HG03432 (cell line): Measurements from ENCODE around the gene POLR2I.
"Not testable (repeated sequence)": the region's sequence is repeated elsewhere in the genome, so short reads cannot be mapped to it uniquely, and the experiment has no call there.

Source experiments
- ATAC-seq: cut with Tn5 transposase; IDR thresholded peaks from one replicate; pipeline ENCODE4 v1.9.1; 2021; ENCODE audit warnings: mild to moderate bottlenecking, moderate library complexity; ENCODE audit not compliant: unreplicated experiment

The POLR2I gene

GRCh38 chr19:36101550-36102327, 12.9 kb downstream of the POLR2I start:
- ATAC-seq = no peak

- ATAC-seq = no peak
These were observed 14.2 kb downstream of the POLR2I start for GRCh38 chr19:36100476-36100875.

DNA sequence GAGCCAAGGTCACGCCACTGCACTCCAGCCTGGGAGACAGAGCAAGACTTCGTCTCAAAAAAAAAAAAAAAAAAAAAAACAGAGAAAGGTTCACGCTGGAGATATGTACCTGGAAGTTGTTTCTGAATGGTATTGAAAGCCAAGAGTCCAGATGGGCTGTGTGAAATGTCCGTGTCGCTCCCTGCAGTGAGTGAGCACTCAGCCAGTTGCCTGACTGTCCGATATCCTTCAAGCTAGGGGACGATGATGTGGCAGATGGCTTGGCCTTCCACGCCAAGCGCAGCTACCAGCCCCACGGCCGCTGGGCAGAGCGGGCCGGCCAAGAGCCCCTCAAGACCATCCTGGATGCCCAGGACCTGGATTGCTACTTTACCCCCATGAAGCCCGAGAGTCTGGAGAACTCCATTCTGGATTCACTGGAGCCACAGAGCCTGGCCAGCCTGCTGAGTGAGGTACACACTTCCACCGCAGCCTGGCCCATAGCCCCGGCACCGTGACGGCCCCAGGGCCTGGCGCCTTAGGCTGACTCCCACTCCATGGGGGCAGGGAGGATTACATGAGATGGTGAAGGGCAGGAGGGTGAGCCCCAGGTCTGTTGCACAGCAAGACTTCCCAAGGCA, 15.4 kb downstream of the POLR2I start:
- ATAC-seq = no peak

DNA sequence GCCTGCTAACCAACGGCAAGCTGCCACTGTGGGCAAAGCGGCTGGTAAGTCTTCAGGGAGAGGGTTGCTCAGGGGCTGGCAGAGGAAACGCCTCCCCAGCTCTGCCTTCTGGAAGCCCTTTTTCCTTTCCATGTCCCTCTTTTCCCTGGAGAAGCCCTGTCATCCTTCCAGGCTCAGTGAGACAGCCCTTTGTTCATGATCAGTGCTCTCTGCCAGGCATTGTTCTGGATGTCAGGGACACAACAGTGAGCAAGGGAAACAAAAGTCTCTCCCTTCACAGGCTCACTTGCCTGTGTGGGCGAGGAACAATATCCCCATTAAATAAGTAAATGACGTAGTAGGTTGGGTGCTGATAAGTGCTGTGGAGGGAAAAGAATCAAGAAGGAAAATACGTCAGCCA, 17.6 kb downstream of the POLR2I start:
- ATAC-seq = no peak

DNA sequence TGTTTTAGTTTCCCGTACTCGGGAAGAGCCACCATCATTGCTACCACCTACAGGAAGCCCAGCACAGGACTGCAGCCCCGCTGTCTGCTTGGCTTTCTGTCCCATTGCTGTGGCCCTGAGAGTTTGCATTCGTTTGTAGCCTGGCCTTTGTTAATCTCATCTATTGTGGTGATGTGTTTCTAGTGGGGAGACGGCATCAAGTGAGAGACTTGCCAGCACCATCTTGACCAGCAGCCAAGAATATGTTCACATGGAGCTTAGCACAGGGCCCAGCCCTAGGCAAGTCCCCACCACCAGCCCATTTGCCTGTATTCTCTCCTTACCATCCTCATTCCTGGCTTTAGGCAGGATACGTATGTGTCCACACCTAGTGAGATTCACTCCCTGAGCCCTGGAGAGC, 21.0 kb downstream of the POLR2I start:
- no peak for ATAC-seq

DNA sequence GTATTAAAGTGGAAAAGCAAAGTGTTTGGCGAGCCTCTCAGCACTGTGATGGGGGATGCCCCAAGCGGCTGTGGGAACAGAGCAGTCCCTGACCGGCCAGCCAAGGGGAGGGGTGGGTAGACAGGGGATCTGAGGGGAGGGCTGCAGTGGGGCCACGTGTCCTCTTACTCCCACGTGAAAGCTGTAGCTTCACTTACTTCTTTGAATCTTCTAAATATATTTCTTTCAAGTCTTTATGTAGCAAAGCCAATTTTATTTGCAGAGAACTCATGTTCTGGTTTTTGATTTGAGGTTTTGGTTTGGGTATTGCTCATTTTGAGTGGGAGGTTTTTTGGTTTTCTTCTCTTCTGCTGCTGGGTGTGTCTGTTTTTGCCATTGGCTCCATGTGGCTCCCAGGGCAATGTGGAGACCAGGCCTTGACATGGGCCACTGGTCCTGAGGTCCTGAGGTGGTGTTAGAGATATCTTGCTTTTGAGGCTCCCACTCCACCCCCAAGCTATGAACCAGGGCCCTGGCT, 21.5 kb downstream of the POLR2I start:
- ATAC-seq = no peak

DNA sequence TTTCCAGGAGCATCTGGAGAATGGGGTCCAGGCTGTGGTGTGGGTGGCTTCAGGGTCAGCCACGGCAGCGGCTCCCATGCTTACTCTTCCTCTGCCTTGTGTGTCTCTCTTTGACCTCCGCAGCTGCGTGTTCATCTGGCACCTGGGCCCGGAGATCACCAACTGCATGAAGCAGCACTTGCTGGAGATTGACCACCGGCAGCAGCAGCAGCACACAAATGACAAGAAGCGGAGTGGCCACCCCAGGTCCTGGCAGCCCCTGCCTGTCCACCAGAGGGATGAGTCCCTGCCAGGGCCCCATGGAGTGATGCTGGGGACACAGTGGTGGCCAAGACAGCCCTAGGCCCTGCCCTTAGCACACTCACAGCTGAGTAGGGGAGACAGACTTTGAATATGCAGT, 22.1 kb downstream of the POLR2I start:
- ATAC-seq = no peak

DNA sequence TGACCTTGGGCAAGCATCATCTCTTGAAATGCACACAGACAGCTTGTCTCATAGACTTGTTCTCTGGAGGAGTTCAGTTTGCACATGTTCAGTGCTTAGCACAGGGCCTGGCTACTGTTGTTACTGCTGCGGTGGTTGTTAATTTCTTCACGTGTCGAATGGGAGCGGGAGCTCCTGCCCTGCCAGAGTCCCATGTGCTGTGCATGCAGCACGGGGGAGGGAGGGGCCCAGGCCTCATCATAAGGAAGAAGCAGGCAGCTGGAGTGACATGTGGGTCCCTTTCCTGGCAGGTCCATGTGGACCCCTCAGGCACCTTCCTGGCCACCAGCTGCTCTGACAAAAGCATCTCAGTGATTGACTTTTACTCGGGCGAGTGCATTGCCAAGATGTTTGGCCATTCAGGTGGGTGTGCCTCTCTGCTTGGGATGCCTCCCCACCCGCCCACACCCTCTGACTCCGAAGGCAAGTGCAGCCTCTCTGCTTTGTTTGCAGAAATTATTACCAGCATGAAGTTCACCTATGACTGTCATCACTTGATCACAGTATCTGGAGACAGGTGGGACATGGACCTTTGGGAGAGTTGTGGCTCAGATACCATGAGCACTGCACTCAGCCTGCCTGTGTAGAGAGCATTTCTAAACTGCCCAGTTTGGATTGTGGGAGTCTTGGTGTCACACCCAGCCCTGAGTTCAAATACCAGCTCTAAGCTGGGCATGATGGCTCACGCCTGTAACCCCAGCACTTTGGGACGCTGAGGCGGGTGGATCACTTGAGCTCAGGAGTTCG, 23.6 kb downstream of the POLR2I start:
- ATAC-seq = no peak

GRCh38 chr19:36089847-36090246, 24.8 kb downstream of the POLR2I start:
- ATAC-seq = no peak

GRCh38 chr19:36086326-36086725, 28.3 kb downstream of the POLR2I start:
- ATAC-seq = no peak

DNA sequence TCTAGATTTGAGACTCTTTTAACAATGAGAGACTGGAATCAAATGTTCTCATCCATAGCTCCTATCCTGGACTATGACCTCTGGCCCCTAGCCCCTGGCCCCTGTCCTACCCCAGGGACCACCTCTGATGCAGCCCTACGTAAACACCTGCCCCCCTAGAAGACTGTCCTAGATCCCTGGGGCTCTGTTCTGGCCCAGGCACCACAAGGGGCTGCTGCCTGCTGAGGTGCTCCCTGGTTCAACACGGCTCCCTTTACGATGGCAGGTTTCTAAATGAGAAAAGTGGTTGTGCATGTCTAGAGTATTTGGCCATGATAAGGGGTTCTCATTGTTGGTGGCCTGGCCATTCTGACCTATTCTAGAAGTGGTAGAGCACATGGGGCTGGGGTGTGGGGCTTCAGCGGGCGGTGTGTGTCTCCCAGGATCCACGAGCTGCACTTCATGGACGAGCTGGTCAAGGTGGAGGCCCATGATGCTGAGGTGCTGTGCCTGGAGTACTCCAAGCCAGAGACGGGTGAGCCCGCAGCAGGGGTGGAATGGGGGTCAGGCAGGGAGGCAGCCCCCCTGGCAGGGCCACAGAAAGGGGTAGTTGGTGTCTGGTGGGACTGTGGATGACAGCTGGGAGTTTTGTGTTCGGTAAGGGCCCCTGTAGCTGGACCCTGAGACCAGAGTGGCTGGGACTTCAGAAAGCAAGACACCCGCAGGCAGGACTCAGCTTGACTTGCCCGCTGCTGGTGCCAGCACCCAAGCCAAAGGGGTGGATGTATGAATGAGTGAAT, 30.3 kb downstream of the POLR2I start:
- no peak for ATAC-seq

DNA sequence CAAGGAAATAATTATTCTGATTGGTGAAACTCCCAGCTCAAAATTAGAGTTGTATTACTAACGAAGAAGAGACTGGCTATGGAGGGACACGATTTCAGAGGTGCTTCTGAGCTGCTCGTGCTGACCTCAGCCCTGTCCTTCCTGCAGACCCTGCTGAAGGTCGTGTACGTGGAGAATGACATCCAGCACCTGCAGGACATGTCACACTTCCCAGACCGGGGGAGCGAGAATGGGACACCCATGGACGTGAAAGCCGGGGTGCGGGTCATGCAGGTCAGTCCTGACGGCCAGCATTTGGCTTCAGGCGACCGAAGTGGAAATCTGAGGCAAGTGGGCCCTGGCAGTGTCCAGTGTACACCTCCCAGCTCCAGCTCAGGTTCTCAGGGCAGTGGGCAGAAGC, 31.8 kb downstream of the POLR2I start:
- no peak for ATAC-seq

DNA sequence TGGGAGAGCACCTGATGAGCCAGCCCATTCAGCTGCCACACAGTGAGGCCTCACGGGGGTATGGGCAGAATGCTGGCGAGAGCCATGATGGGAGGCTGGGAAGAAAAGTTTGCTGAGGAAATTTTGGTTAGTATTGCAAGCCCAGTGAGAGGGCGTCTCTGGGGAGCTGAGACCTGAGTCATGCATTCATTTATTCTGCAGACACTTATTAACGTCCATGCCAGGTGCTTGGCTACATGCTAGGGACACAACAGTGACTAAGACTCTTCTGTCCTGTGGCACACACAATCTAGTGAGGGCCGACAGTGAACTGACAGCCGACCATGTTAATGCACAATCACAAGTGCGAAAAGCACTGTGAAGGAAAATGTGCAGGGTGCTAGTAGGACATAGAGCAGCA, 32.8 kb downstream of the POLR2I start:
- no peak for ATAC-seq

- no peak for ATAC-seq
These were observed 33.3 kb downstream of the POLR2I start for GRCh38 chr19:36081385-36081784.

GRCh38 chr19:36079389-36079945, 35.2 kb downstream of the POLR2I start:
- no peak for ATAC-seq

- no peak for ATAC-seq
These were observed 41.4 kb downstream of the POLR2I start for GRCh38 chr19:36073121-36073876.

DNA sequence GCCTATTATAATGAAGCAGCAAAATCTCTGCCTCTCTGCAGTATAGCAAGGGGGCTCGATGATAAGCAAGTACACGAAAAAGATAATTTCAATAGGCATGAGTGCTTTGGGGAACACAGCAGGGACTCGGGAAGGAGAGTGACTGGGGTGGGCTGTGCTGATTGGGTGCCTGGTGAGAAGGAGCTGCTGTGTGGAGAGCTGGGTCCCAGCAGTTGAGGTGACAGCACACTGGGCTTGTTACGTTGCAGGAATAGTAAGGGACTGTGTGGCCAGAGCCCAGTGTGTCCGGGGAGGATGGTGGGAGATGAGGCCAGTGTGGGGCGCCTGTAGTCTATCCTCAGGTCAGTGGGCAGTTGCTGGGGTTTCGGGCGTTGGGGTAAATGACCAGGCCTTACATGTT, 42.6 kb downstream of the POLR2I start:
- ATAC-seq = no peak

- not testable (repeated sequence) for ATAC-seq
These were observed 45.7 kb downstream of the POLR2I start for GRCh38 chr19:36068810-36069499.

- ATAC-seq = no peak
These were observed 47.0 kb downstream of the POLR2I start for GRCh38 chr19:36067681-36068080.
